ENCODE data around the gene EPHB2.

EPHB2 gene

DNA sequence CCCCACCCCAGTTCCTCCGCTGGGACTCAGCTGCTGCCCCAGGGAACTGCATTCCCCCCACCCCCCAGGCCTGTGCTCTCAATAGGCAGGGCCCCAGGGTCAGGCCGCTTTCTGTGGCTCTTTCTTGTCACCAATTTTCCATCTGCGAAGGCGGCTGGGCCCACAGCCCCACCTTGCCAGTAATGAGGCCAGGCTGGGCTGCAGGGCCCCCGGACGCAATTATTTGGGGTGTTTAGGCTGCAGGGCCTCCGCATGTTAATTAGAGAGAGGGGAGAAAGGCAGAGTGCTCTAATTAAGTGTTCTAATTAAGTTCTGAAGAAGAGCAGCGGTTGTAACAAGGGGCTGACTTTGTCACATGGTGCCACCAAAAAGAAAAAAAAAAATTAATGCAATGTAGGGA lies 71.8 kb downstream of the EPHB2 start:
- no peak for DNase-seq

DNA sequence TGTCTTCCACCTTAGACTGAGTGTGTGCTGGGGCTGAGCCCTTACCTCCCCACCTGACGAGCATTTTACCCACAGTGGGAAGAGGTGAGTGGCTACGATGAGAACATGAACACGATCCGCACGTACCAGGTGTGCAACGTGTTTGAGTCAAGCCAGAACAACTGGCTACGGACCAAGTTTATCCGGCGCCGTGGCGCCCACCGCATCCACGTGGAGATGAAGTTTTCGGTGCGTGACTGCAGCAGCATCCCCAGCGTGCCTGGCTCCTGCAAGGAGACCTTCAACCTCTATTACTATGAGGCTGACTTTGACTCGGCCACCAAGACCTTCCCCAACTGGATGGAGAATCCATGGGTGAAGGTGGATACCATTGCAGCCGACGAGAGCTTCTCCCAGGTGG lies 73.7 kb downstream of the EPHB2 start:
- DNase-seq, result no peak

DNA sequence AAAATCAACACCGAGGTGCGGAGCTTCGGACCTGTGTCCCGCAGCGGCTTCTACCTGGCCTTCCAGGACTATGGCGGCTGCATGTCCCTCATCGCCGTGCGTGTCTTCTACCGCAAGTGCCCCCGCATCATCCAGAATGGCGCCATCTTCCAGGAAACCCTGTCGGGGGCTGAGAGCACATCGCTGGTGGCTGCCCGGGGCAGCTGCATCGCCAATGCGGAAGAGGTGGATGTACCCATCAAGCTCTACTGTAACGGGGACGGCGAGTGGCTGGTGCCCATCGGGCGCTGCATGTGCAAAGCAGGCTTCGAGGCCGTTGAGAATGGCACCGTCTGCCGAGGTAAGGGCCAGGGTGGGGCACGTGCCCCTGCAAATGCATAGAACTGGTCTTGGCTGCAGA lies 74.1 kb downstream of the EPHB2 start:
- no peak for DNase-seq

GRCh38 chr1:22786101-22786500 lies 75.5 kb downstream of the EPHB2 start:
- no peak for DNase-seq

DNA sequence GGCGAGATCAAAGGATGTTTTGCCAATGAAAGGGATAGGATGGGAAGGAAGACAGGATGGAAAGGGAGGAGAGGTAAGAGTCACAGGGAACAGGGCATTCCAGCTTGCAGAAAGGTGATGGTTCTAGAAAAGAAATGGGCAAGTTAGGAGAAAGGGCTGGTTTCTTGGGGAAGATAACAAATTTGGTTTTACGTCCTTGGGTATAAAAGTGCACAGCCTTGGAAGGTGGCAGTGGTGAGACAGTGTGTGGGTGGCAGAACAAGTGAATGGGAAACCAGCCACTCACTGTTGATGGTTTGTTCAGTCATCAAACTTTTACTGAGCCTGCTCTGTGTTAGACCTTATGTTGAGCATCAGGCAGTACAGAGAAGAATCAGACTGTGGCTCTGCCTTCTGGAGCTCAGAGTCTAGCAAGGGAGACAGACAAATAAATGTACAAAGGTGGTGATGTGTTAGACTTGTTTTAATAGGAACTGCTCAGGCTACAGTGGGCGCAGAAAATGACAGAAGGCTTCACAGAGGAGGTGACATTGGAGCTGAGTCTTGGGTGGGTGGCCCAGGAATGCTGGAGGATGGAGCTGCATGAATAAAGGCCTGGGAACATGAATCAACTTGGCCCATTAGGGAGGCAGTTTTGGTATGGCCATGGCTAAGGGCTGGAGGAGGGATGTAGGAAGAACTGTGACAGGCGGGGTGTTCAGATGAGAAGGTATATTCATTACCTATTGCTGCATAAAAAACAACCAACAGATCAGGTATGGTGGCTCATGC lies 76.3 kb downstream of the EPHB2 start:
- DNase-seq, result no peak

GRCh38 chr1:22787636-22788035 lies 77.0 kb downstream of the EPHB2 start:
- DNase-seq, result no peak

GRCh38 chr1:22788254-22788661 lies 77.6 kb downstream of the EPHB2 start:
- DNase-seq, result no peak

- DNase-seq, result no peak
Observed at GRCh38 chr1:22789356-22789994, 78.8 kb downstream of the EPHB2 start.

DNA sequence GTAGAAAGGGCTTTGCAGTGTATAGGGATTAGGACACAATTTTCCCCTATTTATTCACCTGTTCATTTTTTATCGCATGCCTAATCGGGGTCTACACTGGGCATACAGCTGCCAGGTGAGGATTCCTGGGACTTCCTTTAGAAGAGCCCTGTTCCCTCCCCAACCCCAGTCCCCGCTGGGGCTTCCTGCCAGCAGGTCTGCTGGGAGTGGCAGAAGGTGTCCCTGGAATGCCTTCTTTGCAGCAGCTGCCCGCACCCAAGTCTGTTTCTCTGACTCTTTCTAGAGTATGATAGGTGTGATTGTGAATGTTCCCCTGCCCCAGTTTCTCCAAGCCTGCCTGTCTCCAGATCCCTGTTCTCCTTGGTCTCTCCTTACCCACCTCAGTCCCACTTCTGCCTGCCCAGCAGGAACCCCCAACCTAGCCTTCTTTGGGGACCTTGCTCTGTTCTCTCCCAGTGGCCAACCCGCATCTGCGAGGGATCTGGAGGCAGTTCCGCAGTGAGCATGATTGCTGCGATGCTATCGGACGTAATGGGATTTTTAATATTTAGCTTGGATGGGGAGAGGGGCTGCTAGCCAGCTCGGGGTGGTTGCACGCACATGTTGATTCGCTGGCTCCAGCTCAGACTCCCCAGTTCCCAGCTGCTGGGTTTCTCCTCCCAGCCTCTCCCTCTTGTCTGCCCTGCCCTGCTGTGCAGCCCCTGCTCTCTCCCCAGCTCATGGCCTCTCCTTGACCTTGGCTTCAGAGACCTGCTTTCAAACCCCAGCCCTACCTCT lies 79.8 kb downstream of the EPHB2 start:
- no peak for DNase-seq

- no peak for DNase-seq
Observed at GRCh38 chr1:22791831-22792347, 81.2 kb downstream of the EPHB2 start.

- DNase-seq, result no peak
Observed at GRCh38 chr1:22792396-22793160, 81.9 kb downstream of the EPHB2 start.

- no peak for DNase-seq
Observed at GRCh38 chr1:22793647-22794046, 83.0 kb downstream of the EPHB2 start.

- DNase-seq, result no peak
Observed at GRCh38 chr1:22794647-22795365, 84.2 kb downstream of the EPHB2 start.

- no peak for DNase-seq
Observed at GRCh38 chr1:22795366-22795714, 84.7 kb downstream of the EPHB2 start.

- DNase-seq, result no peak
Observed at GRCh38 chr1:22796642-22797041, 86.0 kb downstream of the EPHB2 start.

DNA sequence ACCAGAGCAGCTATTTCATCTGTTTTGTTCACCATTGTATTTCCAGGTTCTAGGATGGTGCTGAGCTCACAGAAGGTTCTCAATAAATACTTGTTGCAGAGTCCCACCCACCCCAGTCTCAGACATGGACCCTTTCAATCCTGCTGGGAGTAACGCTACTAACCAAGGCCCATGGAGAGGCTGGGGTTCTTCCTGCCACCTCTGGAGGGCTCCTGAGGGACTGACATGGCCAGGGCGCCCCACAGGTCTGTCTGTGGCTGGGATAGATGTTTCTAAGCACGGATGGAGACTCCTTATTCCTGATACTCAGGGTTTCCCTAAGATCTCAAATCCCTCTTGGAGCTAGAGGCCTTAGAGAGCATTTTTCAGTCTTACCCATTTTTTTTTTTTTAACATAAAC lies 87.4 kb downstream of the EPHB2 start:
- no peak for DNase-seq

DNA sequence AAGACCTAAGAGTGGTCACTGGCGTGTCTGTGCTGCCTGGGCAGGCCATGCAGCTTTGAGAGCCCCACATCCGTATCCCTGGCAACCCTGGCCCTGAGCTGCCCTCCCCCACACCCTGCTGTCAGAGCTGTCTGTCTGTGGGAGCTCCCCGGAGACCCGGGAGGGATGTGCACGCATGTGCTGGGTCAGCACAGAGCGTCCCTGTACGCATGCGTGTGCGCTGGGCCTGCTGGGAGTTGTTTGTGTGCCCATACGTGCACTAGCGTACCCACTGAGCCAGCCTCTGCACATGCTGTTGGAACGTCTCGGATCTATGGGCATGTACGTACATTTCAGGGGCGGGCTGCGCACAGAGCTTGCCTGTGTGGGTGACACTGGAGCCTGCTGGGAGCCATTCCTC lies 89.3 kb downstream of the EPHB2 start:
- no peak for DNase-seq

DNA sequence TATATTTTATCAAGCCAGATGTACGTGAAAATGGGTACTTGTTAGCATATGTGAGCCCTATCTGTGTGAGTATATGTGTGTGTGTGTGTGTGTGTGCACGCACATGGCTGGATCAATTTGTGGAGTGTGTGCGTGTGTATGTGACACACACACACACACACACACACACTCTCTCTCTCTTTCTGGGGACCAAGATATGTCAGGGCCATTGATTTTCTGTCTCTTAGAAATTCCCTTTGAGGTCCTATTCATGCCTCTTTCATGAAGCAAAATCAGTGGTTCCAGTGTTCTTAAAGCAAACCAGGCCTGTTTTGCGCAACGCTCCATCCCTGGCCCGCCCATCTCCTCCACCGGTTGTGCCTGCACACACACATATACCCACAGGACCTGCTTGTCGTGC lies 90.0 kb downstream of the EPHB2 start:
- no peak for DNase-seq

- no peak for DNase-seq
Observed at GRCh38 chr1:22801347-22801746, 90.7 kb downstream of the EPHB2 start.

DNA sequence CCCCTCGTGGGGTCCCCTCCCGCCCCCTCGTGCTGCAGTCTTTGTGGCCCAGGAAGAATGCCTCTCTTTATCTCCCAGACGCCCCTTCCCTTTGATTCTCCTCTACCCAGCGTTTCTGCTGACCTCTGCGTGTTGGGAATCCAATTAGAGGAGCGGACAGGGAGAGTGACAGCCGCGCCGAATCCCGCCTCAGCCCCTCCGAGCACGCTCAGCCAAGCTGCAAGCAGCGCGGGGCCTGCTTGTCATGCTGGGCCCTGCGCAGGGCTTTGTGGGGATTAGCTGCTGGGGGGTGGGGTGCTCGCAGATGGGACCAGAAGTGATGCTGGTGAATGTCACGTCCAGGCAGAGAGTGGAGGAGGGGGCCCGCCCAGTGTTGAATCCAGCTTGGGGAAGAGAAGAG lies 91.1 kb downstream of the EPHB2 start:
- no peak for DNase-seq

GRCh38 chr1:22803833-22804232 lies 93.2 kb downstream of the EPHB2 start:
- DNase-seq, result no peak

- no peak for DNase-seq
Observed at GRCh38 chr1:22804406-22804805, 93.8 kb downstream of the EPHB2 start.
